Fibroblast of lung (primary cell): ENCODE results near the gene PACS2. TPM values are rescaled to one million over a fixed set of nuclear protein-coding genes. Genes with fewer than 3 reads are reported as not detected.

ENCODE experiments used
- DNase-seq, 2 donors: peaks; one replicate each; pipeline versions ENCODE4 v3.0.0 to v3.0.0-alpha.2; 2010; ENCODE audit warnings: low read depth in 2 of 2
- H2AFZ ChIP-seq: 2 replicates; pipeline ENCODE4 v1.5.1; 2012; ENCODE audit warnings: low read length, control low read depth, inconsistent platforms
- H3K27ac ChIP-seq: 2 replicates; pipeline ENCODE4 v1.5.1; 2011; ENCODE audit warnings: low read length, control low read depth; ENCODE audit not compliant: insufficient read depth
- H3K27me3 ChIP-seq: 2 replicates; pipeline ENCODE4 v1.5.1; 2011; ENCODE audit warnings: mild to moderate bottlenecking, low read length; ENCODE audit not compliant: control insufficient read depth, insufficient read depth
- H3K36me3 ChIP-seq: 2 replicates; pipeline ENCODE4 v1.5.1; 2011; ENCODE audit warnings: low read length; ENCODE audit not compliant: control insufficient read depth, insufficient read depth
- H3K4me1 ChIP-seq: 2 replicates; pipeline ENCODE4 v1.5.1; 2011; ENCODE audit warnings: low read length; ENCODE audit not compliant: control insufficient read depth, insufficient read depth; ENCODE audit errors: extremely low read depth
- H3K4me2 ChIP-seq: 2 replicates; pipeline ENCODE4 v1.5.1; 2011; ENCODE audit warnings: low read length, control low read depth; ENCODE audit not compliant: insufficient read depth; ENCODE audit errors: extremely low read depth
- H3K4me3 ChIP-seq, 4 experiments: fragments of 200-600 bp in 1 of 4; sonication (generic) in 1 of 4; replicated peaks in 1 of 4; 2 replicates each; pipeline ENCODE4 v1.5.1; 2011 to 2016; ENCODE audit warnings: low read length in 4 of 4, low read depth in 3 of 4, mild to moderate bottlenecking in 3 of 4, control low read depth in 2 of 4, inconsistent platforms in 1 of 4, mixed read lengths in 1 of 4; ENCODE audit not compliant: insufficient read depth in 1 of 4; ENCODE audit errors: control extremely low read depth in 1 of 4
- H3K79me2 ChIP-seq: 2 replicates; pipeline ENCODE4 v1.5.1; 2012; ENCODE audit warnings: mild to moderate bottlenecking, low read length, inconsistent platforms; ENCODE audit not compliant: control insufficient read depth, insufficient read depth
- H3K9ac ChIP-seq: 2 replicates; pipeline ENCODE4 v1.5.1; 2011; ENCODE audit warnings: mild to moderate bottlenecking, low read length, control low read depth; ENCODE audit not compliant: insufficient read depth
- H3K9me3 ChIP-seq: 2 replicates; pipeline ENCODE4 v1.5.1; 2012; ENCODE audit warnings: low read depth, low read length; ENCODE audit not compliant: control insufficient read depth, insufficient read depth
- H4K20me1 ChIP-seq: 2 replicates; pipeline ENCODE4 v1.5.1; 2011; ENCODE audit warnings: low read length; ENCODE audit not compliant: control insufficient read depth, insufficient read depth; ENCODE audit errors: extremely low read depth
- EZH2 ChIP-seq: IDR thresholded peaks from 2 replicates; pipeline ENCODE4 v1.5.1; 2012; ENCODE audit warnings: low read length, control low read depth, mild to moderate bottlenecking; ENCODE audit errors: missing control alignments
- polyA plus RNA-seq, 2 donors: library from polyadenylated mRNA; depleted of rRNA in 1 of 2; stranded (reverse) in 1 of 2; unstranded in 1 of 2; fragments of >200 nt; gene quantifications; 2 replicates each; pipeline ENCODE4 v1.2.1, GENCODE V29; 2011 to 2012; ENCODE audit warnings: missing spikeins in 1 of 2
- total RNA-seq: library from RNA; depleted of rRNA; stranded (reverse); fragments of >200 nt; gene quantifications from 2 replicates; pipeline ENCODE4 v1.2.1, GENCODE V29; 2014
- TF ChIP-seq, protein P1 (sequence below), 2 donors: IDR thresholded peaks in 1 of 2; conservative IDR thresholded peaks in 1 of 2; 1 replicate in 1 of 2; 2 replicates in 1 of 2; pipeline ENCODE4 v1.5.1; 2011 to 2012; ENCODE audit warnings: low read length in 2 of 2, control low read depth in 1 of 2, inconsistent platforms in 1 of 2, low read depth in 1 of 2, mild to moderate bottlenecking in 1 of 2

Gene PACS2
- total and polyA plus RNA-seq, 2 donors (not counting 1 experiment from before 2014, with no cell fraction given), result 20.3 to 52.5 TPM

GRCh38 chr14:105439710-105440553 is 125.4 kb downstream of the PACS2 start:
- Histone ChIP-seq H3K9ac (no peak overlapping the region), H3K79me2 (peaks cover 41% of the 10 kb centered on the region), H3K4me1 (no peaks in the 10 kb centered on the region), H2AFZ (no peak overlapping the region), H3K27ac (no peak overlapping the region), H3K27me3 (no peaks in the 10 kb centered on the region), H3K4me3 (no peak overlapping the region), H3K36me3 (peaks cover 6% of the 10 kb centered on the region), H3K9me3 (no peaks in the 10 kb centered on the region), H4K20me1 (no peaks in the 10 kb centered on the region), H3K4me2 (no peak overlapping the region)
- TF ChIP-seq, protein P1, sequence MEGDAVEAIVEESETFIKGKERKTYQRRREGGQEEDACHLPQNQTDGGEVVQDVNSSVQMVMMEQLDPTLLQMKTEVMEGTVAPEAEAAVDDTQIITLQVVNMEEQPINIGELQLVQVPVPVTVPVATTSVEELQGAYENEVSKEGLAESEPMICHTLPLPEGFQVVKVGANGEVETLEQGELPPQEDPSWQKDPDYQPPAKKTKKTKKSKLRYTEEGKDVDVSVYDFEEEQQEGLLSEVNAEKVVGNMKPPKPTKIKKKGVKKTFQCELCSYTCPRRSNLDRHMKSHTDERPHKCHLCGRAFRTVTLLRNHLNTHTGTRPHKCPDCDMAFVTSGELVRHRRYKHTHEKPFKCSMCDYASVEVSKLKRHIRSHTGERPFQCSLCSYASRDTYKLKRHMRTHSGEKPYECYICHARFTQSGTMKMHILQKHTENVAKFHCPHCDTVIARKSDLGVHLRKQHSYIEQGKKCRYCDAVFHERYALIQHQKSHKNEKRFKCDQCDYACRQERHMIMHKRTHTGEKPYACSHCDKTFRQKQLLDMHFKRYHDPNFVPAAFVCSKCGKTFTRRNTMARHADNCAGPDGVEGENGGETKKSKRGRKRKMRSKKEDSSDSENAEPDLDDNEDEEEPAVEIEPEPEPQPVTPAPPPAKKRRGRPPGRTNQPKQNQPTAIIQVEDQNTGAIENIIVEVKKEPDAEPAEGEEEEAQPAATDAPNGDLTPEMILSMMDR (conservative IDR thresholded peaks at IDR 0.05 in 1 of 2, IDR thresholded peaks at IDR 0.05 in 1 of 2; ENCODE audit: low read depth in 1 of 2, low read length in 2 of 2), result no peak
- TF ChIP-seq EZH2, result no peak
- DNase-seq, result no peak

DNA sequence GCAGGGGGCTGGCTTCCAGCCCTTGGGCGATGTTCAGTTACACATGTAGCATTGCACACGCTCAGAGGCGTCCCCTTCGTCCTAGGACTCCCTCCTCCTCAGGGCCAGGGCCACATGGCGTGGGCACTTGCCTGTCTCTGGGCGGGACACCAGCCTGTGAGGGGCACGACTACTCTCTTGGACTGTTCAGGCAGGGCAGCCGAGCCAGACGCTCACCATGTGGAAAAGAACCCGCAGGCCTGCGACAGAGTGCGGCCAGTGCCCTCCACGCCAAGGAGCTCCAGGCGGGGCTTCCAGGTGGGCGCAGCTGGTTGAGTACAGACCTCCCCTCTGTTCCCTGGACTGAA is 126.0 kb downstream of the PACS2 start:
- no peak overlapping the region for H3K27ac ChIP-seq
- no peaks in the 10 kb centered on the region for H3K27me3 ChIP-seq
- H3K4me2 ChIP-seq, result no peak overlapping the region
- TF ChIP-seq, protein P1 (conservative IDR thresholded peaks at IDR 0.05 in 1 of 2, IDR thresholded peaks at IDR 0.05 in 1 of 2; ENCODE audit: low read depth in 1 of 2, low read length in 2 of 2), result no peak
- TF ChIP-seq EZH2, result no peak
- peaks cover 35% of the 10 kb centered on the region for H3K79me2 ChIP-seq
- no peaks in the 10 kb centered on the region for H4K20me1 ChIP-seq
- no peak overlapping the region for H3K4me3 ChIP-seq
- peaks cover 6% of the 10 kb centered on the region for H3K36me3 ChIP-seq
- no peak for DNase-seq
- H3K4me1 ChIP-seq, result no peaks in the 10 kb centered on the region
- no peak overlapping the region for H2AFZ ChIP-seq
- H3K9ac ChIP-seq, result no peak overlapping the region
- H3K9me3 ChIP-seq, result no peaks in the 10 kb centered on the region

DNA sequence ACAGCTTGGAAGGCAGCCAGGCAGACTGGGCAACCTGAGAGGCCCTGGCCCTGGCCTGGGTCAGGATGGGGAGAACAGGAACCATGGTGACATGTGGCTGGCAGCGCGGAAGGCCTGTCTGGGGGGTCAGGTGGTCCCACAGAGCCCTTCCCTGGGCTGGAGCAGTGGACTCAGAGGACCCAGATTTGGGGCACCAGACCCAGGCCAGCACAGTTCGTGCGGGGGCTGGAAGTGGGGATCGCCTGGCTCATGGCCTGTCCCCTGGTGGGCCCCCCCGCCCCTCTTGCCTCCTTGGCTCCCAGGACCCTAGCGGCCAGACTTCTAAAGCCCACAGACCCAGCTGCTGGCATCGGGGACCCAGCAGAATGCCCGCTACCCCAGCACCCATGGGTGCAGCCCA is 126.4 kb downstream of the PACS2 start:
- no peak for TF ChIP-seq EZH2
- TF ChIP-seq, protein P1 (conservative IDR thresholded peaks at IDR 0.05 in 1 of 2, IDR thresholded peaks at IDR 0.05 in 1 of 2; ENCODE audit: low read depth in 1 of 2, low read length in 2 of 2), result no peak
- Histone ChIP-seq H3K79me2 (peaks cover 32% of the 10 kb centered on the region), H4K20me1 (no peaks in the 10 kb centered on the region), H3K9ac (no peak overlapping the region), H3K27ac (no peak overlapping the region), H3K4me1 (no peaks in the 10 kb centered on the region), H2AFZ (no peak overlapping the region), H3K27me3 (no peaks in the 10 kb centered on the region), H3K4me2 (no peak overlapping the region), H3K4me3 (no peak overlapping the region), H3K36me3 (peaks cover 6% of the 10 kb centered on the region), H3K9me3 (no peaks in the 10 kb centered on the region)
- DNase-seq, result no peak
